ENCODE results near the gene PDE1C.

PDE1C gene

DNA sequence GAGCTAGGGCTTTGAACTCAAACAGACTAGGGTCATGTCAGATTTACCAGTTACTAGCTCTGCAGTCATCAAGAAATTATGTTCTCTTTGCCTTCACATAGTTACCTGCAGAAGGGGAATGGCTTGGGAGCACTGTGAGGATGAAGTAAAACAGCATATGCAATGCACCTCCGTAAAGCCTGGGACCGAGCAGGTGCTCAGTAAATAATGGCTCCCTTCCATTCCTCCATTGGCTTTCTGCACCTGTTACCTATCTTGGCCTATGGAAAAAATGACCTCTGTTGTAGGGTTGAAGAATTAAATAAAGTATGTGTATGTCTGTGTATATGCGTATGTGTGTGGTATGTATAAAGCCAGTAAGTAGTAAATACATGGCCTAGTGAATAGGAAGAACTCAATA, 78.8 kb downstream of the PDE1C start:
- H3K36me3 ChIP-seq (ENCODE audit: control insufficient read depth, insufficient read depth, low read length), result no peaks in the 10 kb centered on the region
- no peak overlapping the region for H3K4me2 ChIP-seq (ENCODE audit: low read length)
- H2AFZ ChIP-seq, result no peak overlapping the region
- no peaks in the 10 kb centered on the region for H3K27me3 ChIP-seq (ENCODE audit: control insufficient read depth, insufficient read depth, low read length)
- no peaks in the 10 kb centered on the region for H3K9me3 ChIP-seq (ENCODE audit: control insufficient read depth, low read length)
- no peak overlapping the region for H3K9ac ChIP-seq
- H3K4me1 ChIP-seq, result no peaks in the 10 kb centered on the region
- TF ChIP-seq, protein P1, sequence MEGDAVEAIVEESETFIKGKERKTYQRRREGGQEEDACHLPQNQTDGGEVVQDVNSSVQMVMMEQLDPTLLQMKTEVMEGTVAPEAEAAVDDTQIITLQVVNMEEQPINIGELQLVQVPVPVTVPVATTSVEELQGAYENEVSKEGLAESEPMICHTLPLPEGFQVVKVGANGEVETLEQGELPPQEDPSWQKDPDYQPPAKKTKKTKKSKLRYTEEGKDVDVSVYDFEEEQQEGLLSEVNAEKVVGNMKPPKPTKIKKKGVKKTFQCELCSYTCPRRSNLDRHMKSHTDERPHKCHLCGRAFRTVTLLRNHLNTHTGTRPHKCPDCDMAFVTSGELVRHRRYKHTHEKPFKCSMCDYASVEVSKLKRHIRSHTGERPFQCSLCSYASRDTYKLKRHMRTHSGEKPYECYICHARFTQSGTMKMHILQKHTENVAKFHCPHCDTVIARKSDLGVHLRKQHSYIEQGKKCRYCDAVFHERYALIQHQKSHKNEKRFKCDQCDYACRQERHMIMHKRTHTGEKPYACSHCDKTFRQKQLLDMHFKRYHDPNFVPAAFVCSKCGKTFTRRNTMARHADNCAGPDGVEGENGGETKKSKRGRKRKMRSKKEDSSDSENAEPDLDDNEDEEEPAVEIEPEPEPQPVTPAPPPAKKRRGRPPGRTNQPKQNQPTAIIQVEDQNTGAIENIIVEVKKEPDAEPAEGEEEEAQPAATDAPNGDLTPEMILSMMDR (IDR thresholded peaks at IDR 0.05), result no peak
- H3K4me3 ChIP-seq (ENCODE audit: low read depth, low read length), result no peak overlapping the region
- H3K79me2 ChIP-seq, result no peaks in the 10 kb centered on the region
- no peak overlapping the region for H3K27ac ChIP-seq

DNA sequence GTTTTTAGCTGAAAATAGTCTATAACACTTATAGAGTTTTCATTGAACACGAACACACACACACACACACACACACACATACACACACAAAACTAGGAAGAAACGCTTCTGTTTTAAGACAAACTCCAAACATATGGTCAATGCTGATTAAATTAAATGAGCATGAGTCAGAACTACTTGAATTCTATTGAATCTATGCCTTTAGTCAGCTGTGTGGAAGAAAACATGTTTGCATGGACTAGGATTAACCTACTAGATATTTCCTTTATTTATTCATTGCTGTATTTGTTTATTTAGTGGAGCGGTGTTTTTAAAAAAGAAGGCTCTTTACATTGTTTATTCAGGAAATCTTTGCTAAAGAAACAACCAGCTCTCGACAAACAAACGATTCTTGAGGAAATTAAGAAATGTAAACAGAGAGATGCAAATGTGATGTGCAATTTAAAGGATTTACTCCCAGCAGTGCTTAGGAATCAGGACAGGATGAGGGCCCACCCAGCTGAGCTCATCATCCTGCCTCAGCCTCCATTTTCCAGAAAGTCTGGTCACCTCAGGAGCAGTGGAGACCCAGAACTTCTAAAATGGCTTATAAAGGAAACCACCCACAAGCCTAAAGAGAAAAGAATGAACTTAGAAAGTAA, 83.2 kb downstream of the PDE1C start:
- H3K9me3 ChIP-seq (ENCODE audit: control insufficient read depth, low read length), result no peaks in the 10 kb centered on the region
- H3K79me2 ChIP-seq, result no peaks in the 10 kb centered on the region
- no peak overlapping the region for H3K9ac ChIP-seq
- no peak overlapping the region for H2AFZ ChIP-seq
- H3K27ac ChIP-seq, result no peak overlapping the region
- no peak overlapping the region for H3K4me3 ChIP-seq (ENCODE audit: low read depth, low read length)
- H3K4me2 ChIP-seq (ENCODE audit: low read length), result no peak overlapping the region
- TF ChIP-seq, protein P1 (IDR thresholded peaks at IDR 0.05), result no peak
- H3K36me3 ChIP-seq (ENCODE audit: control insufficient read depth, insufficient read depth, low read length), result no peaks in the 10 kb centered on the region
- no peaks in the 10 kb centered on the region for H3K4me1 ChIP-seq
- H3K27me3 ChIP-seq (ENCODE audit: control insufficient read depth, insufficient read depth, low read length), result no peaks in the 10 kb centered on the region

DNA sequence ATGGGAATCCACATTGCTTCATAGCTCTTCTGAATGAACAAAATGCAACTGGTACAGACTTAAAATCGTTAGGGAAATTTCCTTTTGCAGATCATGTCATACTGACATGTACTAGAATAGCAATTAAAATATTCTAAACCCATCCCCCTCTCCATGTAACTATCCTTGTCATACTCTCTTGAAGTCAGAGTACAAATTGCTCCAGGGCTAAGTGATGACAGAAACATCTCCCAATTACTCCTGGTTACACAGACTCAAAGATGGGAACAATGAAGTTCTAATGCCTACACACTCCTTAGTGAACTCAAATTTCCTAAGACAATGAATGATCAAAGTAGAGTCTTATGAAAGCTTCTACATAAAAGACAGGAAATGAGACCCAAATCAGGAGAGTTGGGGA, 87.2 kb downstream of the PDE1C start:
- H2AFZ ChIP-seq, result no peak overlapping the region
- H3K9me3 ChIP-seq (ENCODE audit: control insufficient read depth, low read length), result no peaks in the 10 kb centered on the region
- H3K79me2 ChIP-seq, result no peaks in the 10 kb centered on the region
- no peaks in the 10 kb centered on the region for H3K27me3 ChIP-seq (ENCODE audit: control insufficient read depth, insufficient read depth, low read length)
- H3K27ac ChIP-seq, result no peak overlapping the region
- H3K4me3 ChIP-seq (ENCODE audit: low read depth, low read length), result no peak overlapping the region
- TF ChIP-seq, protein P1 (IDR thresholded peaks at IDR 0.05), result no peak
- no peak overlapping the region for H3K9ac ChIP-seq
- no peak overlapping the region for H3K4me2 ChIP-seq (ENCODE audit: low read length)
- H3K36me3 ChIP-seq (ENCODE audit: control insufficient read depth, insufficient read depth, low read length), result no peaks in the 10 kb centered on the region
- H3K4me1 ChIP-seq, result no peaks in the 10 kb centered on the region

DNA sequence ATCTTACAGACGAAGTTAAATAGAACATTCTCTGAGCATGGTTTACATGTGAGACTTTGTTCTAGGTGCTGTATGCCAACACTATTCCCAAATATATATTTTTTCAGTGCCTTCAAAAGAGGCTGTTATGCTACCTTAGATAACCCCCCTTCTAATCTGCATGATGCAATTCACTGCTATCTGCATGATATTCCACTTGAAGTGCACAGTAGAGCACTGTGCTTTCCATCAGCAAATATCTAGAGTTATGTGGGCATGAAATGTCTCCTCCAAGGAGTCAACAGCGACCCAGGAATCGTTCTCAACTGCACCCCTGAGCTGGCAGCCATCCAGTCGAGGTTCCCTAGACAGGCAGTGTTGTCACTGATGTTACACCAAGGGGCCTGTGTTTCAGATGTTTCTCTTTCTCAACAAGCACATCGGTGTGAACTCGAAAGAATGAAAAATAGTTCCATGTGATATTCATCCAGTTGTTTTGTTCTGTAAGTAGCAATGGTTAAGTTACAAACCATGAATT, 88.3 kb downstream of the PDE1C start:
- Histone ChIP-seq H3K9me3 (ENCODE audit: control insufficient read depth, low read length) (no peaks in the 10 kb centered on the region), H2AFZ (no peak overlapping the region), H3K4me2 (ENCODE audit: low read length) (no peak overlapping the region), H3K4me1 (no peaks in the 10 kb centered on the region), H3K4me3 (ENCODE audit: low read depth, low read length) (no peak overlapping the region), H3K79me2 (no peaks in the 10 kb centered on the region), H3K36me3 (ENCODE audit: control insufficient read depth, insufficient read depth, low read length) (no peaks in the 10 kb centered on the region), H3K27ac (no peak overlapping the region), H3K27me3 (ENCODE audit: control insufficient read depth, insufficient read depth, low read length) (no peaks in the 10 kb centered on the region), H3K9ac (no peak overlapping the region)
- TF ChIP-seq, protein P1 (IDR thresholded peaks at IDR 0.05), result no peak
